H1 (cell line): ENCODE measurements around the gene NTN1. TPM values are rescaled to one million over a fixed set of nuclear protein-coding genes. Genes with fewer than 3 reads are reported as not detected.

ENCODE experiments used
- CTCF ChIA-PET: fragments of 300-600 bp; sonication (Branson Sonifier 250); formaldehyde crosslinking; loops from one replicate; lab custom pipeline; 2021; ENCODE audit not compliant: partially characterized antibody; lab: Charles Lee
- POLR2A ChIA-PET: fragments of 300-600 bp; sonication (Branson Sonifier 250); formaldehyde crosslinking; loops from one replicate; lab custom pipeline; 2021; ENCODE audit warnings: inconsistent platforms; ENCODE audit not compliant: partially characterized antibody; lab: Charles Lee
- DNase-seq, 2 experiments: peaks; one replicate each; pipeline versions ENCODE4 v3.0.0 to v3.0.0-alpha.2; 2010 to 2022; ENCODE audit warnings: low spot score in 2 of 2, low read depth in 1 of 2, mixed read lengths in 1 of 2
- FAIRE-seq: peaks from 2 replicates; lab custom pipeline; 2011; peaks lifted over from hg19 to GRCh38; lab: Jason Lieb, UNC
- H2AFZ ChIP-seq: 2 replicates; pipeline ENCODE4 v1.8.1; 2012; ENCODE audit warnings: low read length, inconsistent platforms
- H2AK5ac ChIP-seq: 2 replicates; pipeline ENCODE4 v1.6.1; 2013; ENCODE audit warnings: low read depth, low read length
- H2BK120ac ChIP-seq: replicated peaks from 2 replicates; pipeline ENCODE3; 2013; ENCODE audit warnings: low read depth, low read length, inconsistent platforms
- H2BK12ac ChIP-seq: 2 replicates; pipeline ENCODE4 v1.6.1; 2013; ENCODE audit warnings: low read depth, low read length
- H2BK15ac ChIP-seq: 2 replicates; pipeline ENCODE4 v1.6.1; 2013; ENCODE audit warnings: low read length
- H2BK20ac ChIP-seq: 2 replicates; pipeline ENCODE4 v1.6.1; 2013; ENCODE audit warnings: low read length
- H2BK5ac ChIP-seq: 2 replicates; pipeline ENCODE4 v1.6.1; 2013; ENCODE audit warnings: low read depth, low read length
- H3K14ac ChIP-seq: 2 replicates; pipeline ENCODE4 v1.6.1; 2013; ENCODE audit warnings: inconsistent platforms; ENCODE audit not compliant: insufficient read length
- H3K18ac ChIP-seq: 2 replicates; pipeline ENCODE4 v1.6.1; 2013; ENCODE audit warnings: low read length; ENCODE audit errors: extremely low read depth
- H3K23ac ChIP-seq: 2 replicates; pipeline ENCODE4 v1.6.1; 2013; ENCODE audit warnings: inconsistent platforms; ENCODE audit not compliant: insufficient read length
- H3K23me2 ChIP-seq: 2 replicates; pipeline ENCODE4 v1.6.1; 2013; ENCODE audit warnings: low read depth, low read length
- H3K27ac ChIP-seq: 2 replicates; pipeline ENCODE4 v1.6.1; 2011; ENCODE audit warnings: low read depth, low read length, inconsistent platforms
- H3K27me3 ChIP-seq, 4 experiments: replicated peaks in 1 of 4; 1 replicate in 1 of 4; 2 replicates in 3 of 4; pipeline versions ENCODE4 v1.6.1 to v1.8.1; 2011 to 2013; ENCODE audit warnings: low read length in 3 of 4, mild to moderate bottlenecking in 3 of 4, inconsistent platforms in 2 of 4, mixed read lengths in 2 of 4, moderate library complexity in 1 of 4; ENCODE audit not compliant: control insufficient read depth in 3 of 4, insufficient read depth in 3 of 4; ENCODE audit errors: extremely low read depth in 1 of 4
- H3K36me3 ChIP-seq, 4 experiments: 2 replicates each; pipeline versions ENCODE4 v1.6.1 to v1.8.1; 2011 to 2013; ENCODE audit warnings: mild to moderate bottlenecking in 4 of 4, low read length in 3 of 4, moderate library complexity in 2 of 4, control low read depth in 1 of 4, inconsistent platforms in 1 of 4; ENCODE audit not compliant: insufficient read depth in 4 of 4, control insufficient read depth in 2 of 4
- H3K4ac ChIP-seq: replicated peaks from 2 replicates; pipeline ENCODE3; 2013; ENCODE audit warnings: low read length, low read depth, mixed read lengths, inconsistent platforms; ENCODE audit not compliant: insufficient read length
- H3K4me1 ChIP-seq, 4 experiments: replicated peaks in 1 of 4; 1 replicate in 1 of 4; 2 replicates in 3 of 4; pipeline versions ENCODE4 v1.6.1 to v1.8.1; 2011 to 2013; ENCODE audit warnings: low read length in 3 of 4, inconsistent platforms in 2 of 4, mixed read lengths in 1 of 4; ENCODE audit not compliant: insufficient read depth in 4 of 4, control insufficient read depth in 3 of 4
- H3K4me2 ChIP-seq, 2 experiments: 2 replicates each; pipeline versions ENCODE4 v1.6.1 to v1.8.1; 2011 to 2013; ENCODE audit warnings: low read depth in 2 of 2, low read length in 2 of 2, control low read depth in 1 of 2, inconsistent platforms in 1 of 2, mild to moderate bottlenecking in 1 of 2; ENCODE audit not compliant: insufficient read depth in 1 of 2
- H3K4me3 ChIP-seq, 4 experiments: fragments of 200-600, 300-600 bp in 1 of 4; sonication (generic), shearing (Covaris generic), sonication (Bioruptor Twin) in 1 of 4; 2 replicates each; pipeline versions ENCODE4 v1.5.1 to v1.8.1; 2011 to 2016; ENCODE audit warnings: low read length in 4 of 4, low read depth in 3 of 4, control low read depth in 2 of 4, inconsistent platforms in 2 of 4, mild to moderate bottlenecking in 2 of 4, mixed read lengths in 1 of 4, moderate library complexity in 1 of 4; ENCODE audit not compliant: insufficient read depth in 2 of 4; ENCODE audit errors: extremely low read depth in 1 of 4
- H3K56ac ChIP-seq: replicated peaks from 2 replicates; pipeline ENCODE3; 2013; ENCODE audit warnings: low read depth, mild to moderate bottlenecking, mixed read lengths, low read length, inconsistent platforms; ENCODE audit not compliant: insufficient read length
- H3K79me1 ChIP-seq: 2 replicates; pipeline ENCODE4 v1.6.1; 2013; ENCODE audit warnings: low read depth, low read length, control low read depth
- H3K79me2 ChIP-seq, 2 experiments: 2 replicates each; pipeline versions ENCODE4 v1.6.1 to v1.8.1; 2012 to 2013; ENCODE audit warnings: low read length in 2 of 2, mild to moderate bottlenecking in 2 of 2, inconsistent platforms in 1 of 2; ENCODE audit not compliant: insufficient read depth in 2 of 2, control insufficient read depth in 1 of 2
- H3K9ac ChIP-seq, 4 experiments: replicated peaks in 1 of 4; 1 replicate in 1 of 4; 2 replicates in 3 of 4; pipeline versions ENCODE4 v1.6.1 to v1.8.1; 2011 to 2013; ENCODE audit warnings: low read depth in 3 of 4, low read length in 3 of 4, control low read depth in 2 of 4, mild to moderate bottlenecking in 2 of 4, moderate library complexity in 2 of 4, inconsistent platforms in 1 of 4; ENCODE audit errors: extremely low read depth in 1 of 4
- H3K9me3 ChIP-seq, 2 experiments: 2 replicates each; pipeline versions ENCODE4 v1.6.1 to v1.8.1; 2012 to 2013; ENCODE audit warnings: mild to moderate bottlenecking in 2 of 2, moderate library complexity in 2 of 2, control low read depth in 1 of 2, inconsistent platforms in 1 of 2, low read depth in 1 of 2, low read length in 1 of 2, mixed read lengths in 1 of 2; ENCODE audit not compliant: insufficient read depth in 2 of 2
- H4K20me1 ChIP-seq, 2 experiments: replicated peaks in 1 of 2; 2 replicates each; pipeline versions ENCODE3 to v1.8.1; 2011 to 2013; ENCODE audit warnings: inconsistent platforms in 2 of 2, low read length in 2 of 2, mild to moderate bottlenecking in 1 of 2; ENCODE audit not compliant: insufficient read depth in 2 of 2, control insufficient read depth in 1 of 2
- H4K5ac ChIP-seq: 2 replicates; pipeline ENCODE4 v1.6.1; 2013; ENCODE audit warnings: low read length, low read depth, mixed read lengths, inconsistent platforms; ENCODE audit not compliant: insufficient read length
- H4K8ac ChIP-seq: 2 replicates; pipeline ENCODE4 v1.8.0; 2013; ENCODE audit warnings: mild to moderate bottlenecking, moderate library complexity, low read length, inconsistent platforms; ENCODE audit not compliant: insufficient read depth; ENCODE audit errors: extremely low read depth
- H4K91ac ChIP-seq: replicated peaks from 2 replicates; pipeline ENCODE3; 2013; ENCODE audit warnings: low read length, mixed read lengths, inconsistent platforms; ENCODE audit not compliant: insufficient read length
- BCL11A ChIP-seq, 2 experiments: IDR thresholded peaks; one replicate each; pipeline ENCODE4 v1.6.1; 2011; ENCODE audit warnings: low read depth in 2 of 2, low read length in 2 of 2, mild to moderate bottlenecking in 2 of 2
- E2F6 ChIP-seq: IDR thresholded peaks from 2 replicates; pipeline ENCODE4 v1.6.1; 2012; ENCODE audit warnings: inconsistent platforms
- EP300 ChIP-seq, 2 experiments: IDR thresholded peaks; 1 replicate in 1 of 2; 2 replicates in 1 of 2; pipeline ENCODE4 v1.6.1; 2011 to 2012; ENCODE audit warnings: low read depth in 2 of 2, low read length in 2 of 2, mild to moderate bottlenecking in 2 of 2, borderline replicate concordance in 1 of 2, inconsistent platforms in 1 of 2, moderate library complexity in 1 of 2
- KDM4A ChIP-seq: IDR thresholded peaks from one replicate; pipeline ENCODE4 v1.7.1; 2012; ENCODE audit warnings: low read depth, mild to moderate bottlenecking, moderate library complexity, low read length, inconsistent platforms; ENCODE audit not compliant: severe bottlenecking
- PHF8 ChIP-seq: fragments of 200-600 bp; sonication (generic); conservative IDR thresholded peaks from 2 replicates; pipeline ENCODE4 v1.7.1; 2012; ENCODE audit warnings: low read depth, mild to moderate bottlenecking, inconsistent platforms, low read length, moderate library complexity
- RXRA ChIP-seq: IDR thresholded peaks from 2 replicates; pipeline ENCODE4 v1.6.1; 2011; ENCODE audit warnings: low read depth, mild to moderate bottlenecking, low read length, moderate library complexity; ENCODE audit not compliant: insufficient read depth
- SIX5 ChIP-seq: IDR thresholded peaks from 2 replicates; pipeline ENCODE4 v1.6.1; 2011; ENCODE audit warnings: mild to moderate bottlenecking, low read depth, low read length
- YY1 ChIP-seq: IDR thresholded peaks from 2 replicates; pipeline ENCODE4 v1.6.1; 2011; ENCODE audit warnings: low read depth, mild to moderate bottlenecking, low read length
- ZNF274 ChIP-seq: IDR thresholded peaks from 2 replicates; pipeline ENCODE4 v1.7.0; 2012; ENCODE audit warnings: low read length, borderline replicate concordance; ENCODE audit errors: extremely low read depth
- WGBS, 2 experiments: shearing (Covaris generic) in 1 of 2; methylation state at CpG; one replicate each; pipeline versions ENCODE4 v1.1.6 to v1.1.7; 2013 to 2015; ENCODE audit warnings: low lambda C conversion rate in 2 of 2, mixed read lengths in 2 of 2, inconsistent platforms in 1 of 2, low coverage in 1 of 2, missing lambda C conversion rate in 1 of 2; ENCODE audit not compliant: insufficient replicate concordance in 2 of 2, insufficient coverage in 1 of 2, insufficient read length in 1 of 2; ENCODE audit errors: extremely low coverage in 1 of 2, missing lambda C conversion rate in 1 of 2; 5-methylcytosine and 5-hydroxymethylcytosine counted together
- polyA plus RNA-seq, 7 experiments: library from polyadenylated mRNA; depleted of rRNA in 3 of 7; stranded (reverse) in 5 of 7; unstranded in 2 of 7; fragments of >200 nt in 5 of 7; fragments of 200-250 nt in 2 of 7; gene quantifications; 1 replicate in 5 of 7; 2 replicates in 1 of 7; 4 replicates in 1 of 7; pipeline versions ENCODE4 v1.2.1 to v1.2.3, GENCODE V29; 2011 to 2013; ENCODE audit warnings: missing spikeins in 2 of 7, mixed read lengths in 2 of 7
- total RNA-seq: library from RNA; stranded (reverse); fragmentation: NEBNext Ultra II Directional; extraction: Animal tissue kit (Norgen Biotek cat#: 25700); gene quantifications from 2 replicates; pipeline ENCODE4 v1.2.1, GENCODE V29; 2021

NTN1 gene
- total and polyA plus RNA-seq, 2 of the 8 experiments (the other 6 are each of a cell fraction or from before 2014, with no cell fraction given), result 2.0 to 2.3 TPM

DNA sequence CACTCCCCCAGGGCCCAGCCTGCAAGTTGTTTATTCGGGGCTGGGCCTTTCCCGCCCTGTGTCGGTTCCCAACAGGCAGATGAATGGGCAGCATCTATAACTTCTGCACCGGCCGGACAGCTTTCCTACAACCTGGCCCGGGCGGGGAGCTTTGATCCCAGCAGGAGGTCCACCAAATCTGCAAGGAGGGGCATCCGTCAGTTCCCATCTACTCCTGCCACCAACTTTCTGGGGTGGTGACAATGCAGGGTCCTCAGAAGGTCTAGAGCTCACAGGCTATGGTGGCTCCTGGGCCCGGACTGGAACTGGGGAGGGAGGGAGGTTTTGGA is 211.9 kb downstream of the NTN1 start:
- no peak overlapping the region for H3K4ac ChIP-seq
- no peak overlapping the region for H2BK15ac ChIP-seq
- H4K91ac ChIP-seq, result no peak overlapping the region
- 79% methylated on average over 9 of the region's 9 CpGs; no CpG with 5 or more reads in 1 of the 2 experiments for WGBS, 2 experiments
- H4K8ac ChIP-seq, result no peak overlapping the region
- H3K23me2 ChIP-seq, result peaks cover 3% of the 10 kb centered on the region; the same call in 1 of the 2 replicates
- H2AK5ac ChIP-seq, result no peak overlapping the region
- no peaks in the 10 kb centered on the region for H3K36me3 ChIP-seq
- H3K27me3 ChIP-seq, result peaks cover 0 to 2% (median 0%) of the 10 kb centered on the region in 4 experiments; a peak in 1 of 7 replicates
- no peak overlapping the region for H3K4me3 ChIP-seq
- H3K27ac ChIP-seq, result no peak overlapping the region
- peaks cover 0 to 6% of the 10 kb centered on the region in 2 experiments for H4K20me1 ChIP-seq
- no peak overlapping the region for H3K14ac ChIP-seq
- DNase-seq (no peak), FAIRE-seq (no peak)
- no peak overlapping the region for H3K4me2 ChIP-seq
- no peak overlapping the region for H2BK120ac ChIP-seq
- H2BK20ac ChIP-seq, result no peak overlapping the region
- H3K23ac ChIP-seq, result no peak overlapping the region
- no peak overlapping the region for H4K5ac ChIP-seq
- ChIA-PET POLR2A (no interaction called here), CTCF (interaction anchor here (0.6 to 1.9 kb wide), 3 partner anchors 9 to 242 kb away, joined by 3 to 8 read pairs (median 3); no protein-coding TSS in a partner anchor)
- no peak overlapping the region for H2BK12ac ChIP-seq
- no peak overlapping the region for H3K56ac ChIP-seq
- no peak for TF ChIP-seq ZNF274
- TF ChIP-seq EP300 (IDR thresholded peaks at IDR 0.05; ENCODE audit: borderline replicate concordance in 1 of 2, low read depth in 2 of 2, low read length in 2 of 2), result no peak
- TF ChIP-seq RXRA, result no peak
- no peak for TF ChIP-seq SIX5
- no peak for TF ChIP-seq YY1
- no peak for TF ChIP-seq PHF8
- no peak for TF ChIP-seq E2F6
- TF ChIP-seq BCL11A (IDR thresholded peaks at IDR 0.05; ENCODE audit: low read depth in 2 of 2, low read length in 2 of 2), result no peak
- TF ChIP-seq KDM4A, result no peak
- no peak overlapping the region for H3K9ac ChIP-seq
- H2AFZ ChIP-seq, result no peak overlapping the region
- H3K79me2 ChIP-seq, result no peaks in the 10 kb centered on the region
- no peaks in the 10 kb centered on the region; a peak in 1 of 7 replicates for H3K4me1 ChIP-seq
- no peaks in the 10 kb centered on the region for H3K79me1 ChIP-seq
- H3K18ac ChIP-seq, result no peak overlapping the region
- H2BK5ac ChIP-seq, result no peak overlapping the region
- no peaks in the 10 kb centered on the region for H3K9me3 ChIP-seq
